ENCODE measurements around the gene ZFYVE9. TPM values are rescaled to one million over a fixed set of nuclear protein-coding genes. Genes with fewer than 3 reads are reported as not detected.

The ZFYVE9 gene
- total RNA-seq, 1 donor from 2014 or later: 25.6 TPM

DNA sequence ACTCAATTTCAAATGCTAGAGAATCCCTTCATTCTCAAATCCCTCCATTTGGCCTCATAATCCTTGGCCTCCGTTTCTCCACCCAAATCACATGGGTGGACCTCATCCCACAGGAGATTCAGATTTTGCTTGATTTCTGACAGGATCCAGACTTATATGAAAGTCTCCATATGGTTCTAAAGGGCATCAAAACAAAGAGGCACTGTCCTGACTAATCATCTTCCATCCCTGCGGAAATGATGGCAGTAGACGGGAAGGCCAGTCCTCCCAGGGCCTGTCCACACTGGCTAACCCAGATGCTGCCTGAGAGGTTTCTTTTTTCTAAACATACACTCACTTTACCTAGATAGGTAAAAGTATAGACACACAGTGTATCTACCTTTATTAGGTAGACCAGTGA, 243.5 kb downstream of the ZFYVE9 start:
- DNase-seq: no peak
- Mint-ChIP-seq H3K36me3 (ENCODE audit: unreplicated experiment) (no peaks in the 10 kb centered on the region), H3K4me1 (ENCODE audit: low read depth, unreplicated experiment) (no peaks in the 10 kb centered on the region), H3K27ac (ENCODE audit: unreplicated experiment) (no peak overlapping the region), H3K9me3 (ENCODE audit: unreplicated experiment) (no peaks in the 10 kb centered on the region), H3K27me3 (ENCODE audit: unreplicated experiment) (no peaks in the 10 kb centered on the region), H3K4me3 (ENCODE audit: unreplicated experiment) (no peak overlapping the region)
- TF ChIP-seq, protein P1, sequence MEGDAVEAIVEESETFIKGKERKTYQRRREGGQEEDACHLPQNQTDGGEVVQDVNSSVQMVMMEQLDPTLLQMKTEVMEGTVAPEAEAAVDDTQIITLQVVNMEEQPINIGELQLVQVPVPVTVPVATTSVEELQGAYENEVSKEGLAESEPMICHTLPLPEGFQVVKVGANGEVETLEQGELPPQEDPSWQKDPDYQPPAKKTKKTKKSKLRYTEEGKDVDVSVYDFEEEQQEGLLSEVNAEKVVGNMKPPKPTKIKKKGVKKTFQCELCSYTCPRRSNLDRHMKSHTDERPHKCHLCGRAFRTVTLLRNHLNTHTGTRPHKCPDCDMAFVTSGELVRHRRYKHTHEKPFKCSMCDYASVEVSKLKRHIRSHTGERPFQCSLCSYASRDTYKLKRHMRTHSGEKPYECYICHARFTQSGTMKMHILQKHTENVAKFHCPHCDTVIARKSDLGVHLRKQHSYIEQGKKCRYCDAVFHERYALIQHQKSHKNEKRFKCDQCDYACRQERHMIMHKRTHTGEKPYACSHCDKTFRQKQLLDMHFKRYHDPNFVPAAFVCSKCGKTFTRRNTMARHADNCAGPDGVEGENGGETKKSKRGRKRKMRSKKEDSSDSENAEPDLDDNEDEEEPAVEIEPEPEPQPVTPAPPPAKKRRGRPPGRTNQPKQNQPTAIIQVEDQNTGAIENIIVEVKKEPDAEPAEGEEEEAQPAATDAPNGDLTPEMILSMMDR (IDR thresholded peaks at IDR 0.05; ENCODE audit: partially characterized antibody, unreplicated experiment): no peak

DNA sequence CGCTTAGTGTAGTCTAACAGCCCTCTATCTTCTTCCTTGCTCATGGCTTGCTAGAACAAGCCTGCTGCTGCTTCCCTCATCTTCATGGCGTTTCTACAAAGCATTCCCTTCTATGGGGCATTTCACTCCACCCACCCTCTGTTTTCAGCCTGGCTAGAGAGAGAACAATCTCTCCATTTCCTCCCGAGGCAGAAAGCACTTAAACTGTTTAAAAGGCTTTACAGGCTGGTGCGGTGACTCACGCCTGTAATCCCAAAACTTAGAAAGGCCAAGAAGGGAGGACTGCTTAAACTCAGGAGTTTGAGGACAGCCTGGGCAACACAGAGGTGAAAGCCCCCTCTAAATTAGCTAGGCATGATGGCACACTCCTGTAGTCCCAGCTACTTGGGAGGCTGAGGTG, 244.6 kb downstream of the ZFYVE9 start:
- H3K27me3 Mint-ChIP-seq (ENCODE audit: unreplicated experiment): no peaks in the 10 kb centered on the region
- H3K4me1 Mint-ChIP-seq (ENCODE audit: low read depth, unreplicated experiment): no peaks in the 10 kb centered on the region
- TF ChIP-seq, protein P1 (IDR thresholded peaks at IDR 0.05; ENCODE audit: partially characterized antibody, unreplicated experiment): no peak
- H3K9me3 Mint-ChIP-seq (ENCODE audit: unreplicated experiment): no peaks in the 10 kb centered on the region
- H3K27ac Mint-ChIP-seq (ENCODE audit: unreplicated experiment): no peak overlapping the region
- no peaks in the 10 kb centered on the region for H3K36me3 Mint-ChIP-seq (ENCODE audit: unreplicated experiment)
- no peak for DNase-seq
- H3K4me3 Mint-ChIP-seq (ENCODE audit: unreplicated experiment): no peak overlapping the region

DNA sequence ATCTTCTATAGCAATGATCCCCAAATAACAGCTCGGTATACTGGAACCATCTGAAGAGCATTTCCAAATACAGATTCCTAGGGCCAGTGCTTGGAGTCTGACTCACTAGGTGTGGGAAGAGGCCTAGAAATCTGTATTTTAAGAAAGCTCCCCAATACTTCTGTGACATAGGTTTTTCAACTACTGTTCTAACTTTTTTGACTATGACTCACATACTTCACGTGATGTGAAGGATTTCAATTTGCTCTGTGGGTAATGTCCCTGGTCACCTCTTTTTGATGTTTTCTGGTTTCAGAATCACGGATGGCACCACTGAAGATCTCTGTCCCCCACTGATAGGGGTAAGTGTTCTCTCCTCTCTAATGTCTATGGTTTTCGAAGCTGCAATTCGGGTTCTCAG, 251.3 kb downstream of the ZFYVE9 start:
- H3K9me3 Mint-ChIP-seq (ENCODE audit: unreplicated experiment): no peaks in the 10 kb centered on the region
- no peak for DNase-seq
- H3K27me3 Mint-ChIP-seq (ENCODE audit: unreplicated experiment): no peaks in the 10 kb centered on the region
- no peaks in the 10 kb centered on the region for H3K4me1 Mint-ChIP-seq (ENCODE audit: low read depth, unreplicated experiment)
- no peak overlapping the region for H3K4me3 Mint-ChIP-seq (ENCODE audit: unreplicated experiment)
- no peaks in the 10 kb centered on the region for H3K36me3 Mint-ChIP-seq (ENCODE audit: unreplicated experiment)
- H3K27ac Mint-ChIP-seq (ENCODE audit: unreplicated experiment): no peak overlapping the region
- TF ChIP-seq, protein P1 (IDR thresholded peaks at IDR 0.05; ENCODE audit: partially characterized antibody, unreplicated experiment): no peak

Other genes starting within 250 kb of the ZFYVE9 start
- 12.9 TPM for gene RAB3B, start 151.4 kb upstream of the ZFYVE9 start, total RNA-seq (ENCODE audit: unreplicated experiment)
- 8.6 TPM for gene KTI12, start 108.3 kb upstream of the ZFYVE9 start, total RNA-seq (ENCODE audit: unreplicated experiment)
- 27.2 TPM for gene TXNDC12, start 86.9 kb upstream of the ZFYVE9 start, total RNA-seq (ENCODE audit: unreplicated experiment)
- 90.5 TPM for gene BTF3L4, start 85.8 kb upstream of the ZFYVE9 start, total RNA-seq (ENCODE audit: unreplicated experiment)
- gene CC2D1B, start 224.1 kb downstream of the ZFYVE9 start, total RNA-seq (ENCODE audit: unreplicated experiment): 54.9 TPM

Data from glutamatergic neuron (in vitro differentiated cells).